GM04504 (cell line): ENCODE data around the gene KIF4A.
"Not testable (repeated sequence)": the region's sequence is repeated elsewhere in the genome, so short reads cannot be mapped to it uniquely, and the experiment has no call there.

Experiments used
- DNase-seq: peaks from one replicate; pipeline ENCODE4 v3.0.0-alpha.2; 2012; ENCODE audit warnings: low read depth

The KIF4A gene

GRCh38 chrX:70292788-70293187 is 2.9 kb downstream of the KIF4A start:
- DNase-seq = no peak

- no peak for DNase-seq
Measured at GRCh38 chrX:70293621-70294020, 3.7 kb downstream of the KIF4A start.

- no peak for DNase-seq
Measured at GRCh38 chrX:70301716-70302115, 11.8 kb downstream of the KIF4A start.

GRCh38 chrX:70313503-70313902 is 23.6 kb downstream of the KIF4A start:
- no peak for DNase-seq

- no peak for DNase-seq
Measured at GRCh38 chrX:70322784-70323183, 32.9 kb downstream of the KIF4A start.

- DNase-seq = not testable (repeated sequence)
Measured at GRCh38 chrX:70323628-70324027, 33.7 kb downstream of the KIF4A start.

- no peak for DNase-seq
Measured at GRCh38 chrX:70324326-70324725, 34.4 kb downstream of the KIF4A start.

GRCh38 chrX:70331161-70331560 is 41.3 kb downstream of the KIF4A start:
- DNase-seq = no peak

GRCh38 chrX:70332600-70332999 is 42.7 kb downstream of the KIF4A start:
- DNase-seq = no peak

GRCh38 chrX:70336767-70337166 is 46.9 kb downstream of the KIF4A start:
- DNase-seq = no peak

GRCh38 chrX:70338290-70338689 is 48.4 kb downstream of the KIF4A start:
- no peak for DNase-seq

GRCh38 chrX:70343435-70343834 is 53.5 kb downstream of the KIF4A start:
- no peak for DNase-seq

GRCh38 chrX:70346418-70347070 is 56.6 kb downstream of the KIF4A start:
- DNase-seq = no peak

- DNase-seq = not testable (repeated sequence)
Measured at GRCh38 chrX:70348825-70349224, 58.9 kb downstream of the KIF4A start.

GRCh38 chrX:70349367-70350125 is 59.6 kb downstream of the KIF4A start:
- DNase-seq = not testable (repeated sequence)

GRCh38 chrX:70352496-70352895 is 62.6 kb downstream of the KIF4A start:
- DNase-seq = no peak

- no peak for DNase-seq
Measured at GRCh38 chrX:70353514-70353913, 63.6 kb downstream of the KIF4A start.

GRCh38 chrX:70354716-70355115 is 64.8 kb downstream of the KIF4A start:
- no peak for DNase-seq

GRCh38 chrX:70359458-70359857 is 69.6 kb downstream of the KIF4A start:
- DNase-seq = no peak

- DNase-seq = no peak
Measured at GRCh38 chrX:70360366-70360765, 70.5 kb downstream of the KIF4A start.

- not testable (repeated sequence) for DNase-seq
Measured at GRCh38 chrX:70368731-70369130, 78.8 kb downstream of the KIF4A start.

GRCh38 chrX:70386235-70386634 is 96.3 kb downstream of the KIF4A start:
- DNase-seq = peak; percentile 2

GRCh38 chrX:70398899-70399298 is 109.0 kb downstream of the KIF4A start:
- no peak for DNase-seq

- not testable (repeated sequence) for DNase-seq
Measured at GRCh38 chrX:70400181-70400580, 110.3 kb downstream of the KIF4A start.
